Erythroblast (primary cell): Measurements from ENCODE around the gene CFAP54.

ENCODE experiments used
- GATA1 ChIP-seq: IDR thresholded peaks from 2 replicates; pipeline ENCODE4 v1.6.1; 2011; ENCODE audit warnings: low read depth, mild to moderate bottlenecking, control low read depth, low read length, moderate library complexity
- POLR2A ChIP-seq: IDR thresholded peaks from 2 replicates; pipeline ENCODE4 v1.6.1; 2011; ENCODE audit warnings: mild to moderate bottlenecking, low read length

DNA sequence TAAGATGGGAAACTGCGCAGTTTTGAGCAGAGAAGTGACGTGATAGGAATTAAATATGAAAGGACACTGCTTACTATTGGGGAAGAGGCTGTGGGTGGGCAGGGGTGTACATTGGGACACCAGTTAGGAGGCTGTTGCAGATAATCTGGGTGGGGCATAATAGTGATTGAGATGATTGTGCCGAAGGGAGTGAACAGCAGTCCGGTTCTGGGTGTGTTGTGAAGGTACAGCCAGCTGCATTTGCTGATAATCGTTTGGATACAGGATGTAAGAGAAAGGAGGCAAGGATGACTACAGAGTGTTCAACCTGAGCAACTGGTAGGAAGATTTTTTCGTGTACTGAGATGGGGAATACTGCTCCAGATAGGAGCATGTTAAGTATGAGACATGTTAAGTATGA is 212.5 kb downstream of the CFAP54 start:
- TF ChIP-seq POLR2A (no peak), GATA1 (no peak)
